Ramos (cell line): Measurements from ENCODE around the gene TNRC6A.

Experiments used
- in situ Hi-C: fragments of 300-500 bp; cut with MboI; formaldehyde crosslinking; loops from one replicate; pipeline ENCODE4 v1.14.3; 2022; ENCODE audit warnings: low sequenced_read_pairs; ENCODE audit not compliant: unreplicated experiment

Gene TNRC6A

GRCh38 chr16:24753437-24753836 is 24.0 kb downstream of the TNRC6A start:
- in situ Hi-C loops: no loop called here

DNA sequence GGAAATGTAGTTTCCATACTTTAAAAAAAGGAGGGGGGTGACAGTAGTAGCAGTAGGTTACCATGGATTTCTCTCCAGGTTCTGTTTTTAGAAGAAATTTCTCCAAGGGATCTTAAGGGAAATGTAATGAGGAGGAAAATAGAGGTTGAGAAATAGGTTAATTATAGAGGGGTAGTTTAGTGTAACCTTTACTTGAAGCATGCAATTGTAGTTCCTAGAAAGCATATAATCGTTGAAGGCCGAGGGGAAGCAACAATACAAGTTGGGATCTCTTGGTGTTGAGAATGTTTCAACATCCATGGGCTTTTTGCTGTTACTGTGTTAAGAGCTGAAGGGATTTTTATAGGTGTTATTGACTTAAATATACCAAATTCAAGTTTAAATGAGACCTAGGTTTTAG is 25.1 kb downstream of the TNRC6A start:
- in situ Hi-C loops: no loop called here

DNA sequence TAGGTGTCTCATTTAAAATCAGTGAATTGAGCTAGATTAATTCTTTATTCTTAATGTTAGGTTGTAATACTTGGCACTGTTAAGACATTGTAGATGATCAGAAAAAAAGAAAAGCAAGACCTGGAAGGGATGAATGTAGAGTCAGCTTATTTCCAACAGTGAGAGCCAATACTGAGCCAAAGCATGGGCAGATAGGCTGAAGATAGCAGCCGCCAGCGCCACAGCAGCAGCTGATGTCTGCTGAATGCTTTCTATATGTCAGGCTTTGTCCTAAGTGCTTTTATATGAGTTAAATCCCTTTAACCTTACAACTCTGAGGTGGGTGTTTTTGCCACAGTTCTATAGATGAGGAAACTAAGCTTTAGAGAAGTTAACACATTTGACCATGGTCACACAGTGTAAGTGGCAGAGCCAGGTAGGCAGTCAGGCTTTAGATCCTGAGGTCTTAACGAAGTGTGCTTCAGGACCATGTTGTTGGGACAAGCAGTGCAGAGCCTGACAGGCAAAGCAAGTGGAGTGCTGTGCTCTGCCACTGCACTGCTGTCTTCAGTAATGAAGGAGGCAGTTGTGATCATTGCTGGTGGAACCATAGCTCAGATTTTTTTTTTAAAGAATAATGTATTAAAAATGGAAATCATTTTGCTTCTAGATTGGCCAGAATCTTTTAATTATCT is 25.9 kb downstream of the TNRC6A start:
- in situ Hi-C loops: no loop called here

GRCh38 chr16:24758373-24758772 is 28.9 kb downstream of the TNRC6A start:
- in situ Hi-C loops: no loop called here

DNA sequence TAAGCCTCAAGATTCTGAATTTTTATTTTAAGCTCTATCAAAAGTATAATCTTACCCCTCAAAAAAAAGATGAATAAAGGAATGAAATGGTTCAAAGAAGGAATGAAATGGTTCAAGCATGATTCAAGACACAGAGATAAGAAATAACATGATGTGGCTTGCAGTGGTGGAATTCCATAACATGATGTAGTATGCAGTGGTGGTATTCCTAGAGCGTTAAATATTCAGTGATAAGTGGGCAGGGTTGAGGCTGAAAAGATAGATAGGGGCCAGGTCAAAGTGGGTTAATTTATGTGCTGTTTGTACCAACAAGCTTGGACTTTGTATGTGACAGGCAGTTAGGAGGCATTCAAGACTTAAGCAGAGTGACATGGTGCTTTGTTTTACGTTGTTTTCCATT is 29.6 kb downstream of the TNRC6A start:
- in situ Hi-C loops: no loop called here

- in situ Hi-C loops: no loop called here
Observed at GRCh38 chr16:24761526-24761925, 32.1 kb downstream of the TNRC6A start.

- in situ Hi-C loops: no loop called here
Observed at GRCh38 chr16:24764916-24765315, 35.5 kb downstream of the TNRC6A start.

- in situ Hi-C loops: no loop called here
Observed at GRCh38 chr16:24766057-24766456, 36.6 kb downstream of the TNRC6A start.

- in situ Hi-C loops: no loop called here
Observed at GRCh38 chr16:24769806-24770205, 40.4 kb downstream of the TNRC6A start.

- in situ Hi-C loops: no loop called here
Observed at GRCh38 chr16:24771132-24771778, 41.8 kb downstream of the TNRC6A start.

- in situ Hi-C loops: no loop called here
Observed at GRCh38 chr16:24771779-24772157, 42.3 kb downstream of the TNRC6A start.

DNA sequence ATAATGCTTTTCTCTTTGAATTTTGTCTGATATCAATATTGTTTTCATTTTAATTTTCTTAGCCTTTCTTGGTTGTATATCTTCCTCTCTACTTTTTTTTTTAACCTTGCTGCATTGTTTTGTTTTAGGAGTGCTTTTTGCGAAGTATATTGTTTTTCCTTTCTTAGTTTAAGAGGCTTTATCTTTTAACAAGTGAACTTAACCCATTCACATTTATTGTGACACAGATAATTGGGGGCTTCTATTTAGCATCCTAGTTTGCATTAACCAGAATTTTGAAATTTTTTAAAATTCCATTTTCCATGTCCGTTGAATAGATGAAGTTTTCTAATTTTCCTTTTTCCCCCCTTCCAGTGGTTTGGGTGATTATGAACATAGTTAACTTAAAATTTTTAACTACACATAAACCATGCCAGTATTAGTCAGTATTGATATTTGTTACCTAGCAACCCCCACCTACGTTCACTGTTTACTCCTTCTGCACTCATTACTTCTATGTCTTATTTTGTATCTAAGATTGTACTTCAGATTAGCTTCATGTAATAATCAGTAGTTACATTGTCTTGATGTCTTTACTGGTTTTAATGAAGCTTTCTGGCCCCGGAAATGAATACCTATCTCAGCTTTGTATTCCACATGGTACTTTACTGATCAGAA is 44.4 kb downstream of the TNRC6A start:
- in situ Hi-C loops: no loop called here

DNA sequence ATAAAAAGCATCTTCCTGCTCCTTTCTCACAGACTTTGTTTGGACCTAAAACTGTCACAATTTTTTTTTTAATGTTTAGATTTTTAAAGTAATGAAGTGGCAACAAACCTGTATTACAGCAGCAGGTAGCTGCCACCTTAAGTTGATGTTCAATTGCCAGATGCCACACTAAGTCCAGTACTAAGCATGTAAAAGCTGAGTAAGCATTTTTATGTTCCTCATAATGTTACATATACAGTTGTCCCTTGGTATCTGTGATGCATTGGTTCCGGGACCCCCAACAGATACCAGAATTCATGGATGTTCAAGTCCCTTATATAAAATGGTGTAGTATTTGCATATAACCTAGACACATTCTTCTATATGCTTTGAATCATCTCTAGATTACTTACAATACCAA is 45.1 kb downstream of the TNRC6A start:
- in situ Hi-C loops: no loop called here

DNA sequence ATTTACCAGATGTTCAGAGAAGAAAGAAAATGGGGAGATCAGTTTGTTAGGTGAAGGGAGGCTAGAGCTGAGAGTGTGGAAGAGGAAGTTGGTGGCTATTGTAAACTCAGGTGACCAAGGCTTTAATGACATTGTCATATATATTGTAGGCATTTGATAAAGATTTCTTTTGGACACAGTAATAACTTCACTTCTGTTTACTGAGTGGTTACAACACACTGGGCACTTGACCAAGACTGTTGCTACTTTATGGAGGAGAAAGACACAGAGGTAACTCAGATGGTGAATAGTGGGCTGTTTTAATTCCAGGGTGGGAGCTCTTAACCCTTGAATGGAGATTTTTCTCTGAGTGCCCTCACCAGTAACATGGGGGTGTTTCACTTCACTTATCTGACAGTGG is 46.0 kb downstream of the TNRC6A start:
- in situ Hi-C loops: no loop called here

DNA sequence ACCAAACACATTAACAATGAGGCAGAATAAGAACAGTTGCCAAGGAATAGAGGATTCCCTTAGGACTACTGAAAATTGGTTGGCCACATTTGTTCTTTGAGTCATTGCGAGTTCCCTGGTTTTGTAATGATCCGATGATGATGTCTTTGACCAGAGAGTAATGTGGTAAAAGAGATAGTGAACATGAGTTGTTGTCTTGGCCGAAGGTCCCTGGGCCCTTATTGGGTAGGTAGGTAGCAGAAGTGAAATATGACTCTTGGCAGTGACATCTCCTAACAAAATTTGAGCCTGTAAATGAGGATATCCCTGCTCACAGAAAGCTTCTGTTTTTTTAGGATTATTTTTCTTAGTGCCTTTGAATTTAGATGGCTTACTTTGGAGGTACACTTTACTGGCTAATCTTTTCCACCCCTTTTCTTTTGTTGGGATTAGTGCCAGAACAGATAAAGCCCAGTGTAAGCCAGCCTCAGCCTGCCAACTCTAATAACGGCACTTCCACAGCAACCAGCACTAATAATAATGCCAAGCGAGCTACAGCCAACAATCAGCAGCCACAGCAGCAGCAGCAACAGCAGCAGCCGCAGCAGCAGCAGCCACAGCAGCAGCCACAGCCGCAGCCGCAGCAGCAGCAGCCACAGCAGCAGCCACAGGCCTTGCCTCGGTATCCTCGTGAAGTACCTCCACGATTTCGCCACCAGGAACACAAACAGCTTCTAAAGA is 47.2 kb downstream of the TNRC6A start:
- in situ Hi-C loops: no loop called here

DNA sequence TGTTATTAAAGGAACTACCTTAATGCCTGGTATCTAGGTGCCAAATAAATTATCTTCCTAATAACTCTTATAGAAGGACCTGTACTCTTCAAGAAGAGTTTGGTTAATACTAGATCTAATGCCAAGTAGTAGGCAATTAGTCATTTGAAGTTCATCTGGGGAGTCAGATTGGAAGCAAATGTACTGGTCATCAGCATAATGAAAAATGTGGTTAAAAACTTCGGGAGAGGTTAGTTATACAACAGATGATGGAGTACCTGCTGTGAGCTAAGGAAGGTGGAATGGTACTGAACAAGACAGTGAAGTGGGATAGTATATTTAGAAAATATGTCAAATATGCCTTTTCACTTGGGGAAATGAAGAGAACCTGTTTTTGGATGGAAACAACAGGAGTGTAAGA is 49.2 kb downstream of the TNRC6A start:
- in situ Hi-C loops: no loop called here

DNA sequence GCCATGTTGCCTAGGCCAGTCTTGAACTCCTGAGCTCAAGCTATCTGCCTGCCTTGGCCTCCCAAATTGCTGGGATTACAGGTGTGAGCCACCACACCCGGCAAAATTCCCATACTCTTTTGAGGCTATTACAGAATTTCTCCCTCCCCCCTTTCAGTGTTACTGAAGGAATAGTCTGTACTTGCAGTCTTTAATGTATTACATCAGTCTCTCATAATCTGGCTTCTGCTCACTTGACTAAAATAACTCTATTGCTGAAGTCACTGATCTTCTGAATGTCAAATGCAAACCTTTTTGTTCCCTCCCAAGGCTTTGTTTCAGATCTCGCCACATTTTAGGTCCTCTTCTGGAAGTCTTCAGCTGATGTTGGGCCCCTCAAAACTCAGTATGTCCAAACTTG is 51.8 kb downstream of the TNRC6A start:
- in situ Hi-C loops: no loop called here

GRCh38 chr16:24784121-24784520 is 54.7 kb downstream of the TNRC6A start:
- in situ Hi-C loops: no loop called here

DNA sequence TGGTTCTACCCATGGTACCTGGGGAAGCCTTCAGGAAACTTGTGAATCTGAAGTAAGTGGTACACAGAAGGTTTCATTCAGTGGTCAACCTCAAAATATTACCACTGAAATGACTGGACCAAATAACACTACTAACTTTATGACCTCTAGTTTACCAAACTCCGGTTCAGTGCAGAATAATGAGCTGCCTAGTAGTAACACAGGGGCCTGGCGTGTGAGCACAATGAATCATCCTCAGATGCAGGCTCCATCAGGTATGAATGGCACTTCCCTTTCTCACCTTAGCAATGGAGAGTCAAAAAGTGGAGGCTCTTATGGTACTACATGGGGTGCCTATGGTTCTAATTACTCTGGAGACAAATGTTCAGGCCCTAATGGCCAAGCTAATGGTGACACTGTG is 60.4 kb downstream of the TNRC6A start:
- in situ Hi-C loops: no loop called here

DNA sequence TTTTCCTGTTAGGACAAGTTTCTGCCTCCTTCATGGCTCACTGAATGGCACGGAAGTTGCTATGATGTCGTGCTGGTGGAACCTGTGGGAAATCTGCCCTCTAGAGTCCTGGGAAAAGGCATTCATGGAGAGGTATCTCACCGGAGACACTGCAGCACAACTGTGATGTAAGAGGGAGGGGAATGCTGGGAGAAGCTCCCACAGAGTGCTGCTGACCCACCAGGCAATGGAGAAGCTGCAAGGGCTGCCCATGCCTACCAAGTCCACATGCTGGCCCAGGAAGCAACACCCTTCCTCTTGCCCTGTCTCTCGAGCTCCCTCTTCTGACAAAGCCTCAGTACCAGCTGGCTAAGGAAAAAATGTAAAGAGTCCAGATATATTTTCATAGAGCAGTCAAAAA is 71.1 kb downstream of the TNRC6A start:
- in situ Hi-C loops: no loop called here

DNA sequence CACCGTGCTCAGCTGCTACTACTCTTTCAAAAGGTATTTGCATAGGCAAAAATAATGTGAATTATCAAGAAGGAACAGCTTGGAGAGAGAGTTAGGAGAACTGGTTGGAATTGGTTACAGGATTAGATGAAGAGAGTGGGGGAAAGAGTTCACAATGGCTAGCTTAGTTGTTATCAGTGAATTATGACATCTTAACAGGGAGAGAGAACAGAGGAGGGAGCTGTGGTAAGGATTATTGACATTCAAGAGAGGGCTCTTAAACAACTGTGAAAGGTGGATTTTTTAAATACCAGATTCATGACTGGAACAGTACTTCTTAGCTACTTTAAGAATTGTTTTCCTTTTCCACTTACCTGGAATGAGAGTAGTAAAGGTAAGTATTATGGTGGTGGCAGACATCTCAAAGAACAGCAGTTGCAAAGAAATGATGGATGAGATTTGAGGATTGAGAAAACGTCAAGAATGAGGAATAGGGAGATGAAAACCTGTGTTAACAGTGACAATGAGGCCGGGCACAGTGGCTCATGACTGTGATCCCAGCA is 72.4 kb downstream of the TNRC6A start:
- in situ Hi-C loops: no loop called here
